GM12878 (cell line): ENCODE measurements around the gene CCDC51. TPM values are rescaled to one million over a fixed set of nuclear protein-coding genes. Genes with fewer than 3 reads are reported as not detected.

Source experiments
- ATAC-seq: fragments of 200-7000 bp; cut with Tn5 transposase; 3 replicates; pipeline ENCODE4 v1.9.1; 2020; ENCODE audit warnings: mild to moderate bottlenecking, moderate library complexity
- BruUV-seq: library from RNA; stranded (reverse); fragments of 400-500 nt; replicated peaks from 2 replicates; lab custom pipeline; 2021; lab: Mats Ljungman, UMichigan
- CTCF ChIA-PET: fragments of 300-600 bp; sonication (Branson Sonifier 250); formaldehyde crosslinking; extraction: SDS; loops from one replicate; lab custom pipeline; 2021; ENCODE audit warnings: inconsistent platforms; lab: Yijun Ruan, JAX
- POLR2A ChIA-PET: fragments of 350-600 bp; formaldehyde crosslinking; extraction: SDS; loops from one replicate; lab custom pipeline; 2021; ENCODE audit warnings: inconsistent platforms; lab: Charles Lee
- RAD21 ChIA-PET: fragments of 300-600 bp; sonication (Branson Sonifier 250); formaldehyde crosslinking; loops from one replicate; lab custom pipeline; 2023; ENCODE audit warnings: antibody characterized with exemption; ENCODE audit not compliant: unreplicated experiment; lab: Charles Lee
- SMC1A ChIA-PET: fragments of 300-600 bp; sonication (Branson Sonifier 250); formaldehyde crosslinking; loops from one replicate; lab custom pipeline; 2023; ENCODE audit not compliant: unreplicated experiment, uncharacterized antibody; lab: Charles Lee
- DNase-seq: peaks from one replicate; pipeline ENCODE4 v3.0.0-alpha.2; 2011; ENCODE audit warnings: low read depth, low spot score
- FAIRE-seq: peaks from 3 replicates; lab custom pipeline; 2011; peaks lifted over from hg19 to GRCh38; lab: Jason Lieb, UNC
- H2AFZ ChIP-seq: 2 replicates; pipeline ENCODE4 v1.6.0; 2011; ENCODE audit warnings: low read depth, low read length, control low read depth; ENCODE audit not compliant: control insufficient read depth
- H3K27ac ChIP-seq: 2 replicates; pipeline ENCODE4 v1.5.1; 2011; ENCODE audit warnings: control low read depth; ENCODE audit not compliant: control insufficient read depth, insufficient read depth
- H3K27me3 ChIP-seq, 2 experiments: replicated peaks in 1 of 2; 2 replicates each; pipeline versions ENCODE4 v1.6.0 to v1.6.1; 2011; ENCODE audit warnings: low read length in 1 of 2; ENCODE audit not compliant: control insufficient read depth in 2 of 2, insufficient read depth in 2 of 2
- H3K36me3 ChIP-seq, 2 experiments: 2 replicates each; pipeline ENCODE4 v1.5.1; 2011; ENCODE audit warnings: low read length in 1 of 2; ENCODE audit not compliant: control insufficient read depth in 2 of 2, insufficient read depth in 2 of 2
- H3K4me1 ChIP-seq: 2 replicates; pipeline ENCODE4 v1.6.1; 2011; ENCODE audit warnings: mild to moderate bottlenecking, low read length, moderate library complexity, mixed read lengths; ENCODE audit not compliant: control insufficient read depth, insufficient read depth
- H3K4me2 ChIP-seq: 2 replicates; pipeline ENCODE4 v1.6.0; 2011; ENCODE audit warnings: control low read depth; ENCODE audit not compliant: control insufficient read depth, insufficient read depth
- H3K4me3 ChIP-seq: fragments of 200-600 bp; sonication (generic); 2 replicates; pipeline ENCODE4 v1.5.1; 2016
- H3K79me2 ChIP-seq: 2 replicates; pipeline ENCODE4 v1.6.0; 2011; ENCODE audit warnings: low read length; ENCODE audit not compliant: control insufficient read depth, insufficient read depth
- H3K9ac ChIP-seq: 2 replicates; pipeline ENCODE4 v1.8.0; 2011; ENCODE audit warnings: low read length, control low read depth, mixed read lengths; ENCODE audit not compliant: control insufficient read depth, insufficient read depth
- H3K9me3 ChIP-seq: replicated peaks from 3 replicates; pipeline ENCODE4 v1.5.1; 2011; ENCODE audit warnings: mild to moderate bottlenecking, low read length; ENCODE audit not compliant: control insufficient read depth, insufficient read depth
- H4K20me1 ChIP-seq: 2 replicates; pipeline ENCODE4 v1.6.0; 2011; ENCODE audit not compliant: control insufficient read depth, insufficient read depth
- CEBPB ChIP-seq, 2 experiments: fragments of 150-350 bp in 1 of 2; IDR thresholded peaks; 2 replicates each; pipeline ENCODE4 v1.6.1; 2012 to 2014; ENCODE audit warnings: low read depth in 2 of 2, low read length in 2 of 2, borderline replicate concordance in 1 of 2, inconsistent platforms in 1 of 2
- FOXM1 ChIP-seq: IDR thresholded peaks from 2 replicates; pipeline ENCODE4 v1.6.1; 2012; ENCODE audit warnings: low read depth, mild to moderate bottlenecking, inconsistent platforms, low read length, moderate library complexity
- KLF5 ChIP-seq: fragments of 450-650 bp; IDR thresholded peaks from 2 replicates; pipeline ENCODE4 v1.6.1; 2014; ENCODE audit warnings: mild to moderate bottlenecking; ENCODE audit not compliant: partially characterized antibody
- RB1 ChIP-seq: fragments of 450-650 bp; formaldehyde crosslinking; IDR thresholded peaks from 2 replicates; pipeline ENCODE4 v1.6.1; 2017; ENCODE audit warnings: mild to moderate bottlenecking, borderline replicate concordance
- SIN3A ChIP-seq: IDR thresholded peaks from 2 replicates; pipeline ENCODE4 v1.6.1; 2012; ENCODE audit warnings: low read depth, low read length, improper control_type of control experiment
- SMAD1 ChIP-seq: fragments of 450-650 bp; IDR thresholded peaks from 2 replicates; pipeline ENCODE4 v1.6.1; 2018; ENCODE audit warnings: mild to moderate bottlenecking, low read depth; ENCODE audit not compliant: partially characterized antibody
- SP1 ChIP-seq: IDR thresholded peaks from one replicate; pipeline ENCODE4 v1.6.1; 2011; ENCODE audit warnings: low read depth, low read length
- SREBF1 ChIP-seq: IDR thresholded peaks from 2 replicates; pipeline ENCODE4 v1.6.1; 2012; ENCODE audit warnings: mild to moderate bottlenecking, low read length
- ZSCAN29 ChIP-seq: fragments of 450-650 bp; IDR thresholded peaks from 2 replicates; pipeline ENCODE4 v1.6.1; 2017; ENCODE audit warnings: mild to moderate bottlenecking, moderate library complexity
- WGBS: methylation state at CpG from one replicate; pipeline ENCODE4 v1.1.6; 2016; ENCODE audit warnings: low lambda C conversion rate; ENCODE audit not compliant: insufficient replicate concordance, insufficient coverage; ENCODE audit errors: missing lambda C conversion rate; 5-methylcytosine and 5-hydroxymethylcytosine counted together
- in situ Hi-C: fragments of 300-500 bp; cut with MboI; formaldehyde crosslinking; loops from 9 replicates; pipeline ENCODE4 v1.14.3; 2018; ENCODE audit warnings: mixed read lengths
- intact Hi-C: fragments of 100-400 bp; cut with micrococcal nuclease; formaldehyde crosslinking; loops from one replicate; pipeline ENCODE4 v1.14.2; 2022; ENCODE audit not compliant: unreplicated experiment
- polyA plus RNA-seq, 11 experiments: library from polyadenylated mRNA; depleted of rRNA in 4 of 11; unstranded in 6 of 11; stranded (reverse) in 5 of 11; fragments of >200 nt; fragmentation: Nextera tagmentation in 4 of 11; fragmentation: Illumina TruSeq in 1 of 11; extraction: Ambion mirVana in 4 of 11; extraction: Trizol in 1 of 11; gene quantifications; 1 replicate in 1 of 11; 2 replicates in 10 of 11; pipeline versions ENCODE4 v1.2.1 to v1.2.3, GENCODE V29; 2011 to 2016; ENCODE audit warnings: inconsistent platforms in 2 of 11, missing spikeins in 2 of 11, low read depth in 1 of 11
- total RNA-seq, 4 experiments: library from RNA; depleted of rRNA in 3 of 4; stranded (reverse); fragments of >200 nt in 3 of 4; fragmentation: Illumina TruSeq in 1 of 4; extraction: Trizol in 1 of 4; gene quantifications; 2 replicates each; pipeline versions ENCODE4 v1.2.1 to v1.2.3, GENCODE V29; 2013 to 2021
- TF ChIP-seq, protein P1 (sequence below): fragments of 450-650 bp; IDR thresholded peaks from 2 replicates; pipeline ENCODE4 v1.6.1; 2016; ENCODE audit warnings: mild to moderate bottlenecking
- TF ChIP-seq, protein P2 (sequence below): IDR thresholded peaks from 2 replicates; pipeline ENCODE4 v1.6.1; 2012; ENCODE audit warnings: low read length, inconsistent platforms
- TF ChIP-seq, protein P3 (sequence below): fragments of 450-650 bp; conservative IDR thresholded peaks from 2 replicates; pipeline ENCODE4 v1.6.1; 2017; ENCODE audit warnings: mild to moderate bottlenecking, moderate library complexity

Gene CCDC51
- total and polyA plus RNA-seq, 10 of the 15 experiments (the other 5 are each of a cell fraction or from before 2014, with no cell fraction given) = 10.6 to 54.9 (median 28.5) TPM

DNA sequence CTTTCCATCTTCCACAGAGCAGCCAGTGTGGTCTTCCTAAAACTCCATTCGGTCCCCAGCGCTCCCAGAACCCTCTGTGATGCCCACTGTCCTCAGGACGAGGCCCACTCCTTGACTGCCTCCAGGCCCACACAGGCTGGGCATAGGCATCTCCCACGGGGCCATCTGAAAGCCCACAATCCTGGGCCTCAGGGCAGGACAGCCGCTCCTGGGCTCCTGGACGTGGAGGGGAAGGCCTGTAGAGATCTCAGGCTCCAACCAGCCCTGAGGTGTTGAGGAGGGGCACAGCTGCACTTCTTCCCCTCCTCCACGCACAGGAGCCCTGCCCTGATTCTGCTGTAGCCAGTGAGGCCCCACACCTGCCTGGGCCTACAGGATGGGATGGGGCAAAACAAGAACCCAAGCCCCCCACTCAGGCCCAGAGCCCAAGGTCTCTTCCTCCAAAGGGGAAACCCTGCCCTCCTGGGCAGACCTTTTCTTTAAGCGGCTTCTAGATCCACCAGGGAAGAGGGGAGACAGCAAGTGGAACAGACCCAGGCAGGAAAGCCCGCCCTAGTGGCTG is 38.1 kb upstream of the CCDC51 start:
- ChIA-PET SMC1A (no interaction called here), CTCF (no interaction called here), POLR2A (no interaction called here), RAD21 (no interaction called here)
- H3K4me1 ChIP-seq = peaks cover 21% of the 10 kb centered on the region
- H3K36me3 ChIP-seq = no peaks in the 10 kb centered on the region
- H3K4me3 ChIP-seq = no peak overlapping the region
- intact Hi-C loops = no loop called here
- BruUV-seq = no TSS peak
- in situ Hi-C loops = no loop called here
- no peak overlapping the region for H2AFZ ChIP-seq
- H3K27ac ChIP-seq = no peak overlapping the region
- TF ChIP-seq SP1 (no peak), SREBF1 (no peak), KLF5 (no peak), CEBPB (IDR thresholded peaks at IDR 0.05; ENCODE audit: borderline replicate concordance in 1 of 2, low read depth in 2 of 2, low read length in 2 of 2) (no peak), FOXM1 (no peak), SIN3A (no peak), RB1 (no peak), ZSCAN29 (no peak), SMAD1 (no peak)
- TF ChIP-seq, protein P1, sequence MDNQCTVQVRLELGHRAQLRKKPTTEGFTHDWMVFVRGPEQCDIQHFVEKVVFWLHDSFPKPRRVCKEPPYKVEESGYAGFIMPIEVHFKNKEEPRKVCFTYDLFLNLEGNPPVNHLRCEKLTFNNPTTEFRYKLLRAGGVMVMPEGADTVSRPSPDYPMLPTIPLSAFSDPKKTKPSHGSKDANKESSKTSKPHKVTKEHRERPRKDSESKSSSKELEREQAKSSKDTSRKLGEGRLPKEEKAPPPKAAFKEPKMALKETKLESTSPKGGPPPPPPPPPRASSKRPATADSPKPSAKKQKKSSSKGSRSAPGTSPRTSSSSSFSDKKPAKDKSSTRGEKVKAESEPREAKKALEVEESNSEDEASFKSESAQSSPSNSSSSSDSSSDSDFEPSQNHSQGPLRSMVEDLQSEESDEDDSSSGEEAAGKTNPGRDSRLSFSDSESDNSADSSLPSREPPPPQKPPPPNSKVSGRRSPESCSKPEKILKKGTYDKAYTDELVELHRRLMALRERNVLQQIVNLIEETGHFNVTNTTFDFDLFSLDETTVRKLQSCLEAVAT = no peak
- TF ChIP-seq, protein P2, sequence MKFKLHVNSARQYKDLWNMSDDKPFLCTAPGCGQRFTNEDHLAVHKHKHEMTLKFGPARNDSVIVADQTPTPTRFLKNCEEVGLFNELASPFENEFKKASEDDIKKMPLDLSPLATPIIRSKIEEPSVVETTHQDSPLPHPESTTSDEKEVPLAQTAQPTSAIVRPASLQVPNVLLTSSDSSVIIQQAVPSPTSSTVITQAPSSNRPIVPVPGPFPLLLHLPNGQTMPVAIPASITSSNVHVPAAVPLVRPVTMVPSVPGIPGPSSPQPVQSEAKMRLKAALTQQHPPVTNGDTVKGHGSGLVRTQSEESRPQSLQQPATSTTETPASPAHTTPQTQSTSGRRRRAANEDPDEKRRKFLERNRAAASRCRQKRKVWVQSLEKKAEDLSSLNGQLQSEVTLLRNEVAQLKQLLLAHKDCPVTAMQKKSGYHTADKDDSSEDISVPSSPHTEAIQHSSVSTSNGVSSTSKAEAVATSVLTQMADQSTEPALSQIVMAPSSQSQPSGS = no peak
- TF ChIP-seq, protein P3, sequence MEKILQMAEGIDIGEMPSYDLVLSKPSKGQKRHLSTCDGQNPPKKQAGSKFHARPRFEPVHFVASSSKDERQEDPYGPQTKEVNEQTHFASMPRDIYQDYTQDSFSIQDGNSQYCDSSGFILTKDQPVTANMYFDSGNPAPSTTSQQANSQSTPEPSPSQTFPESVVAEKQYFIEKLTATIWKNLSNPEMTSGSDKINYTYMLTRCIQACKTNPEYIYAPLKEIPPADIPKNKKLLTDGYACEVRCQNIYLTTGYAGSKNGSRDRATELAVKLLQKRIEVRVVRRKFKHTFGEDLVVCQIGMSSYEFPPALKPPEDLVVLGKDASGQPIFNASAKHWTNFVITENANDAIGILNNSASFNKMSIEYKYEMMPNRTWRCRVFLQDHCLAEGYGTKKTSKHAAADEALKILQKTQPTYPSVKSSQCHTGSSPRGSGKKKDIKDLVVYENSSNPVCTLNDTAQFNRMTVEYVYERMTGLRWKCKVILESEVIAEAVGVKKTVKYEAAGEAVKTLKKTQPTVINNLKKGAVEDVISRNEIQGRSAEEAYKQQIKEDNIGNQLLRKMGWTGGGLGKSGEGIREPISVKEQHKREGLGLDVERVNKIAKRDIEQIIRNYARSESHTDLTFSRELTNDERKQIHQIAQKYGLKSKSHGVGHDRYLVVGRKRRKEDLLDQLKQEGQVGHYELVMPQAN = no peak
- no peaks in the 10 kb centered on the region for H4K20me1 ChIP-seq
- peak overlapping the region; percentile 9; the same call in 1 of the 2 replicates for H3K4me2 ChIP-seq
- no peaks in the 10 kb centered on the region for H3K9me3 ChIP-seq
- WGBS = 88% methylated on average over 9 of the region's 9 CpGs
- FAIRE-seq (no peak), ATAC-seq (no peak), DNase-seq (no peak)
- no peaks in the 10 kb centered on the region for H3K27me3 ChIP-seq
- no peaks in the 10 kb centered on the region for H3K79me2 ChIP-seq
- H3K9ac ChIP-seq = no peak overlapping the region; the same call in 1 of the 2 replicates
